HepG2 (cell line): Measurements from ENCODE around the gene IGDCC3. TPM values are rescaled to one million over a fixed set of nuclear protein-coding genes. Genes with fewer than 3 reads are reported as not detected.

Experiments
- MBD4 ChIP-seq: IDR thresholded peaks from 2 replicates; pipeline ENCODE4 v1.6.1; 2012; ENCODE audit warnings: low read length, inconsistent platforms, borderline replicate concordance
- MTA3 ChIP-seq: sonication (generic); formaldehyde crosslinking; IDR thresholded peaks from 2 replicates; pipeline ENCODE4 v1.4.0; 2020; ENCODE audit warnings: missing genetic modification reagents
- NR2F2 ChIP-seq: IDR thresholded peaks from 2 replicates; pipeline ENCODE4 v1.6.1; 2012; ENCODE audit warnings: low read depth, inconsistent platforms, borderline replicate concordance
- PRDM10 ChIP-seq: sonication (generic); formaldehyde crosslinking; IDR thresholded peaks from 2 replicates; pipeline ENCODE4 v1.4.0; 2020; ENCODE audit warnings: low read depth, missing genetic modification reagents
- SAP130 ChIP-seq: IDR thresholded peaks from 2 replicates; pipeline ENCODE4 v1.6.1; 2016; ENCODE audit warnings: low read depth
- TFE3 ChIP-seq: IDR thresholded peaks from 2 replicates; pipeline ENCODE4 v1.6.1; 2016
- ZKSCAN5 ChIP-seq: sonication (generic); formaldehyde crosslinking; IDR thresholded peaks from 2 replicates; pipeline ENCODE4 v1.5.1; 2020; ENCODE audit warnings: mild to moderate bottlenecking, missing genetic modification reagents
- ZNF136 ChIP-seq: sonication (generic); formaldehyde crosslinking; IDR thresholded peaks from 2 replicates; pipeline ENCODE4 v1.8.1; 2022; ENCODE audit warnings: low read depth, mild to moderate bottlenecking, moderate library complexity, missing genetic modification reagents
- ZNF3 ChIP-seq: IDR thresholded peaks from 2 replicates; pipeline ENCODE4 v1.7.0; 2017; ENCODE audit warnings: inconsistent platforms
- ZNF30 ChIP-seq: sonication (generic); formaldehyde crosslinking; IDR thresholded peaks from 2 replicates; pipeline ENCODE4 v1.5.0; 2020; ENCODE audit warnings: mild to moderate bottlenecking, missing genetic modification reagents
- ZNF460 ChIP-seq: sonication (generic); formaldehyde crosslinking; IDR thresholded peaks from 2 replicates; pipeline ENCODE4 v1.5.1; 2020; ENCODE audit warnings: missing genetic modification reagents, mild to moderate bottlenecking, borderline replicate concordance
- ZNF543 ChIP-seq: sonication (generic); formaldehyde crosslinking; IDR thresholded peaks from 2 replicates; pipeline ENCODE4 v1.4.0; 2020; ENCODE audit warnings: mild to moderate bottlenecking, missing genetic modification reagents
- ZNF577 ChIP-seq: sonication (generic); formaldehyde crosslinking; IDR thresholded peaks from 2 replicates; pipeline ENCODE4 v1.4.0; 2020; ENCODE audit warnings: mild to moderate bottlenecking, low read depth, missing genetic modification reagents, borderline replicate concordance
- ZNF7 ChIP-seq: IDR thresholded peaks from 2 replicates; pipeline ENCODE4 v1.6.1; 2016; ENCODE audit warnings: missing biosample characterization, missing genetic modification reagents
- ZNF768 ChIP-seq: sonication (generic); formaldehyde crosslinking; IDR thresholded peaks from 2 replicates; pipeline ENCODE4 v1.4.0; 2020; ENCODE audit warnings: missing genetic modification reagents
- ZNF839 ChIP-seq: sonication (generic); formaldehyde crosslinking; IDR thresholded peaks from 2 replicates; pipeline ENCODE4 v1.4.0; 2020; ENCODE audit warnings: missing genetic modification reagents, mild to moderate bottlenecking, borderline replicate concordance
- polyA plus RNA-seq, 8 experiments: library from polyadenylated mRNA; depleted of rRNA in 3 of 8; stranded (reverse) in 7 of 8; unstranded in 1 of 8; fragments of >200 nt; fragmentation: Illumina TruSeq in 4 of 8; extraction: Trizol in 4 of 8; gene quantifications; 2 replicates each; pipeline versions ENCODE4 v1.2.1 to v1.2.3, GENCODE V29; 2011 to 2016; ENCODE audit warnings: low read depth in 4 of 8, missing spikeins in 1 of 8, mixed read lengths in 1 of 8; ENCODE audit not compliant: insufficient read depth in 1 of 8
- total RNA-seq, 5 experiments: library from RNA; depleted of rRNA; stranded (reverse); fragments of >200 nt; fragmentation: Illumina TruSeq; extraction: Trizol; gene quantifications; 2 replicates each; pipeline ENCODE4 v1.2.3, GENCODE V29; 2016; ENCODE audit warnings: low read depth in 1 of 5
- TF ChIP-seq, protein P1 (sequence below): IDR thresholded peaks from 2 replicates; pipeline ENCODE4 v1.4.0; 2020; ENCODE audit warnings: mild to moderate bottlenecking, missing genetic modification reagents
- TF ChIP-seq, protein P2 (sequence below): sonication (generic); formaldehyde crosslinking; IDR thresholded peaks from 2 replicates; pipeline ENCODE4 v1.8.1; 2023; ENCODE audit warnings: missing genetic modification reagents, inconsistent platforms, borderline replicate concordance
- TF ChIP-seq, protein P3 (sequence below): sonication (generic); formaldehyde crosslinking; IDR thresholded peaks from 2 replicates; pipeline ENCODE4 v1.4.0; 2020; ENCODE audit warnings: mild to moderate bottlenecking, low read depth, missing genetic modification reagents

The IGDCC3 gene
- total and polyA plus RNA-seq, 2 of the 13 experiments (the other 11 are each of a cell fraction or from before 2014, with no cell fraction given), result 30.1 to 51.8 TPM

GRCh38 chr15:65377976-65378366, at the start of gene IGDCC3 (continued):
- TF ChIP-seq, protein P1, sequence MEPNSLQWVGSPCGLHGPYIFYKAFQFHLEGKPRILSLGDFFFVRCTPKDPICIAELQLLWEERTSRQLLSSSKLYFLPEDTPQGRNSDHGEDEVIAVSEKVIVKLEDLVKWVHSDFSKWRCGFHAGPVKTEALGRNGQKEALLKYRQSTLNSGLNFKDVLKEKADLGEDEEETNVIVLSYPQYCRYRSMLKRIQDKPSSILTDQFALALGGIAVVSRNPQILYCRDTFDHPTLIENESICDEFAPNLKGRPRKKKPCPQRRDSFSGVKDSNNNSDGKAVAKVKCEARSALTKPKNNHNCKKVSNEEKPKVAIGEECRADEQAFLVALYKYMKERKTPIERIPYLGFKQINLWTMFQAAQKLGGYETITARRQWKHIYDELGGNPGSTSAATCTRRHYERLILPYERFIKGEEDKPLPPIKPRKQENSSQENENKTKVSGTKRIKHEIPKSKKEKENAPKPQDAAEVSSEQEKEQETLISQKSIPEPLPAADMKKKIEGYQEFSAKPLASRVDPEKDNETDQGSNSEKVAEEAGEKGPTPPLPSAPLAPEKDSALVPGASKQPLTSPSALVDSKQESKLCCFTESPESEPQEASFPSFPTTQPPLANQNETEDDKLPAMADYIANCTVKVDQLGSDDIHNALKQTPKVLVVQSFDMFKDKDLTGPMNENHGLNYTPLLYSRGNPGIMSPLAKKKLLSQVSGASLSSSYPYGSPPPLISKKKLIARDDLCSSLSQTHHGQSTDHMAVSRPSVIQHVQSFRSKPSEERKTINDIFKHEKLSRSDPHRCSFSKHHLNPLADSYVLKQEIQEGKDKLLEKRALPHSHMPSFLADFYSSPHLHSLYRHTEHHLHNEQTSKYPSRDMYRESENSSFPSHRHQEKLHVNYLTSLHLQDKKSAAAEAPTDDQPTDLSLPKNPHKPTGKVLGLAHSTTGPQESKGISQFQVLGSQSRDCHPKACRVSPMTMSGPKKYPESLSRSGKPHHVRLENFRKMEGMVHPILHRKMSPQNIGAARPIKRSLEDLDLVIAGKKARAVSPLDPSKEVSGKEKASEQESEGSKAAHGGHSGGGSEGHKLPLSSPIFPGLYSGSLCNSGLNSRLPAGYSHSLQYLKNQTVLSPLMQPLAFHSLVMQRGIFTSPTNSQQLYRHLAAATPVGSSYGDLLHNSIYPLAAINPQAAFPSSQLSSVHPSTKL (CRISPR knock-in tag), result peak; percentile 26; the same call in 1 of the 2 replicates
- TF ChIP-seq TFE3 (CRISPR knock-in tag) (no peak), SAP130 (peak; percentile 28), MBD4 (no peak), ZNF768 (peak; percentile 66; the same call in 1 of the 2 replicates), ZNF3 (CRISPR knock-in tag) (no peak), PRDM10 (CRISPR knock-in tag) (no peak), ZNF136 (no peak), ZNF543 (no peak), ZNF839 (CRISPR knock-in tag) (no peak), ZNF460 (no peak; the same call in 1 of the 2 replicates), ZNF577 (CRISPR knock-in tag) (no peak), NR2F2 (no peak), MTA3 (CRISPR knock-in tag) (no peak), ZNF7 (CRISPR knock-in tag) (no peak), ZNF30 (CRISPR knock-in tag) (no peak), ZKSCAN5 (CRISPR knock-in tag) (no peak)
- TF ChIP-seq, protein P2, sequence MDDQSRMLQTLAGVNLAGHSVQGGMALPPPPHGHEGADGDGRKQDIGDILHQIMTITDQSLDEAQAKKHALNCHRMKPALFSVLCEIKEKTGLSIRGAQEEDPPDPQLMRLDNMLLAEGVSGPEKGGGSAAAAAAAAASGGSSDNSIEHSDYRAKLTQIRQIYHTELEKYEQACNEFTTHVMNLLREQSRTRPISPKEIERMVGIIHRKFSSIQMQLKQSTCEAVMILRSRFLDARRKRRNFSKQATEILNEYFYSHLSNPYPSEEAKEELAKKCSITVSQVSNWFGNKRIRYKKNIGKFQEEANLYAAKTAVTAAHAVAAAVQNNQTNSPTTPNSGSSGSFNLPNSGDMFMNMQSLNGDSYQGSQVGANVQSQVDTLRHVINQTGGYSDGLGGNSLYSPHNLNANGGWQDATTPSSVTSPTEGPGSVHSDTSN (CRISPR knock-in tag), result no peak
- TF ChIP-seq, protein P3, sequence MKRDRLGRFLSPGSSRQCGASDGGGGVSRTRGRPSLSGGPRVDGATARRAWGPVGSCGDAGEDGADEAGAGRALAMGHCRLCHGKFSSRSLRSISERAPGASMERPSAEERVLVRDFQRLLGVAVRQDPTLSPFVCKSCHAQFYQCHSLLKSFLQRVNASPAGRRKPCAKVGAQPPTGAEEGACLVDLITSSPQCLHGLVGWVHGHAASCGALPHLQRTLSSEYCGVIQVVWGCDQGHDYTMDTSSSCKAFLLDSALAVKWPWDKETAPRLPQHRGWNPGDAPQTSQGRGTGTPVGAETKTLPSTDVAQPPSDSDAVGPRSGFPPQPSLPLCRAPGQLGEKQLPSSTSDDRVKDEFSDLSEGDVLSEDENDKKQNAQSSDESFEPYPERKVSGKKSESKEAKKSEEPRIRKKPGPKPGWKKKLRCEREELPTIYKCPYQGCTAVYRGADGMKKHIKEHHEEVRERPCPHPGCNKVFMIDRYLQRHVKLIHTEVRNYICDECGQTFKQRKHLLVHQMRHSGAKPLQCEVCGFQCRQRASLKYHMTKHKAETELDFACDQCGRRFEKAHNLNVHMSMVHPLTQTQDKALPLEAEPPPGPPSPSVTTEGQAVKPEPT (CRISPR knock-in tag), result no peak
